K562 (cell line): Measurements from ENCODE around the gene NECAP2. TPM values are rescaled to one million over a fixed set of nuclear protein-coding genes. Genes with fewer than 3 reads are reported as not detected.

ENCODE experiments used
- ATAC-seq: fragments of 200-7000 bp; cut with Tn5 transposase; 3 replicates; pipeline ENCODE4 v1.9.1; 2020; ENCODE audit warnings: moderate library complexity
- BruUV-seq: library from RNA; stranded (reverse); fragments of 400-500 nt; replicated peaks from 2 replicates; lab custom pipeline; 2021; lab: Mats Ljungman, UMichigan
- CTCF ChIA-PET: fragments of 300-600 bp; formaldehyde crosslinking; extraction: SDS; loops from one replicate; lab custom pipeline; 2021; ENCODE audit warnings: low intra/inter-chr PET ratio; lab: Yijun Ruan, JAX
- POLR2A ChIA-PET: fragments of 300-600, 350-650 bp; sonication (Branson Sonifier 250); formaldehyde crosslinking; extraction: SDS; loops from one replicate; lab custom pipeline; 2021; ENCODE audit warnings: antibody characterized with exemption, inconsistent platforms; lab: Yijun Ruan, JAX
- DNase-seq, 4 experiments: peaks; one replicate each; pipeline versions ENCODE4 v3.0.0 to v3.0.0-alpha.2; 2011 to 2018; ENCODE audit warnings: low spot score in 3 of 4, mixed read lengths in 3 of 4; ENCODE audit errors: extremely low read depth in 1 of 4
- FAIRE-seq: peaks from 2 replicates; lab custom pipeline; 2011; peaks lifted over from hg19 to GRCh38; lab: Jason Lieb, UNC
- H2AFZ ChIP-seq: 2 replicates; pipeline ENCODE4 v1.6.0; 2011; ENCODE audit warnings: low read depth, low read length, control low read depth, inconsistent platforms
- H3K27ac ChIP-seq: fragments of 200-600 bp; 3 replicates; pipeline ENCODE4 v1.8.0; 2011; ENCODE audit warnings: low read depth, mild to moderate bottlenecking, control low read depth, inconsistent platforms, low read length, moderate library complexity, mixed read lengths; ENCODE audit errors: extremely low read depth
- H3K27me3 ChIP-seq, 2 experiments: fragments of 300-600 bp in 1 of 2; 2 replicates in 1 of 2; 3 replicates in 1 of 2; pipeline versions ENCODE4 v1.6.0 to v1.8.0; 2011; ENCODE audit warnings: inconsistent platforms in 2 of 2, low read length in 2 of 2, mild to moderate bottlenecking in 1 of 2, mixed read lengths in 1 of 2, moderate library complexity in 1 of 2; ENCODE audit not compliant: control insufficient read depth in 2 of 2, insufficient read depth in 2 of 2
- H3K36me3 ChIP-seq: fragments of 300-600 bp; 3 replicates; pipeline ENCODE4 v1.8.0; 2011; ENCODE audit warnings: mild to moderate bottlenecking, low read length, inconsistent platforms; ENCODE audit not compliant: control insufficient read depth, insufficient read depth
- H3K4me1 ChIP-seq, 2 experiments: fragments of 200-600 bp in 1 of 2; replicated peaks in 1 of 2; 2 replicates in 1 of 2; 3 replicates in 1 of 2; pipeline versions ENCODE4 v1.5.1 to v1.8.0; 2011; ENCODE audit warnings: inconsistent platforms in 2 of 2, low read length in 2 of 2, mild to moderate bottlenecking in 1 of 2, mixed read lengths in 1 of 2, moderate library complexity in 1 of 2; ENCODE audit not compliant: control insufficient read depth in 2 of 2, insufficient read depth in 2 of 2
- H3K4me2 ChIP-seq: 2 replicates; pipeline ENCODE4 v1.6.1; 2011; ENCODE audit warnings: low read length, control low read depth, inconsistent platforms, mixed read lengths; ENCODE audit not compliant: insufficient read depth
- H3K4me3 ChIP-seq: fragments of 200-600 bp; sonication (generic), shearing (Covaris generic); 2 replicates; pipeline ENCODE4 v1.5.1; 2016; ENCODE audit warnings: control low read depth, inconsistent platforms
- H3K79me2 ChIP-seq: fragments of 200-600 bp; 3 replicates; pipeline ENCODE4 v1.8.0; 2011; ENCODE audit warnings: low read length, inconsistent platforms; ENCODE audit not compliant: control insufficient read depth, insufficient read depth
- H3K9ac ChIP-seq, 2 experiments: 2 replicates each; pipeline versions ENCODE4 v1.6.0 to v1.6.1; 2011; ENCODE audit warnings: low read depth in 2 of 2, low read length in 2 of 2, control low read depth in 1 of 2, inconsistent platforms in 1 of 2, mild to moderate bottlenecking in 1 of 2, mixed read lengths in 1 of 2; ENCODE audit not compliant: insufficient read depth in 1 of 2
- H3K9me1 ChIP-seq: one replicate; pipeline ENCODE4 v1.6.0; 2011; ENCODE audit warnings: inconsistent platforms, mild to moderate bottlenecking, low read length, moderate library complexity; ENCODE audit not compliant: control insufficient read depth, insufficient read depth
- H3K9me3 ChIP-seq: replicated peaks from 2 replicates; pipeline ENCODE4 v1.5.1; 2011; ENCODE audit warnings: low read depth, low read length, inconsistent platforms; ENCODE audit not compliant: control insufficient read depth, insufficient read depth
- H4K20me1 ChIP-seq: replicated peaks from 2 replicates; pipeline ENCODE4 v1.6.1; 2011; ENCODE audit warnings: low read length, inconsistent platforms, mixed read lengths; ENCODE audit not compliant: control insufficient read depth, insufficient read depth
- AFF1 ChIP-seq, 2 experiments: fragments of 450-650 bp; IDR thresholded peaks; 2 replicates each; pipeline ENCODE4 v1.6.1; 2018; ENCODE audit warnings: mild to moderate bottlenecking in 2 of 2, low read depth in 1 of 2; ENCODE audit not compliant: partially characterized antibody in 2 of 2
- CHD1 ChIP-seq: fragments of 200-600 bp; sonication (generic); IDR thresholded peaks from one replicate; pipeline ENCODE4 v1.6.1; 2012; ENCODE audit warnings: mild to moderate bottlenecking, moderate library complexity, low read length, inconsistent platforms
- CREBBP ChIP-seq: IDR thresholded peaks from one replicate; pipeline ENCODE4 v1.6.1; 2012; ENCODE audit warnings: low read depth, mild to moderate bottlenecking, control low read depth, inconsistent platforms, low read length
- EP400 ChIP-seq: fragments of 450-650 bp; IDR thresholded peaks from 2 replicates; pipeline ENCODE4 v1.6.1; 2017; ENCODE audit warnings: antibody characterized with exemption, mild to moderate bottlenecking, moderate library complexity
- ETS1 ChIP-seq: conservative IDR thresholded peaks from 2 replicates; pipeline ENCODE4 v1.6.1; 2011; ENCODE audit warnings: low read depth, mild to moderate bottlenecking, low read length; ENCODE audit not compliant: control insufficient read depth
- KLF1 ChIP-seq: fragments of 450-650 bp; IDR thresholded peaks from 2 replicates; pipeline ENCODE4 v1.6.1; 2016; ENCODE audit warnings: missing genetic modification characterization, missing compliant biosample characterization
- MCM5 ChIP-seq: fragments of 450-650 bp; IDR thresholded peaks from 2 replicates; pipeline ENCODE4 v1.6.1; 2016; ENCODE audit warnings: low read depth
- MTA1 ChIP-seq: fragments of 450-650 bp; IDR thresholded peaks from 2 replicates; pipeline ENCODE4 v1.6.1; 2017; ENCODE audit warnings: borderline replicate concordance
- NCOA1 ChIP-seq: fragments of 450-650 bp; IDR thresholded peaks from 2 replicates; pipeline ENCODE4 v1.6.1; 2016; ENCODE audit warnings: low read depth
- NFE2L1 ChIP-seq: fragments of 450-650 bp; IDR thresholded peaks from 2 replicates; pipeline ENCODE4 v1.6.1; 2016; ENCODE audit warnings: missing genetic modification characterization, low read depth, mild to moderate bottlenecking, missing compliant biosample characterization, moderate library complexity, borderline replicate concordance
- NR1H2 ChIP-seq: sonication (generic); formaldehyde crosslinking; IDR thresholded peaks from 2 replicates; pipeline ENCODE4 v1.4.0; 2020; ENCODE audit warnings: mild to moderate bottlenecking, missing genetic modification reagents
- NRF1 ChIP-seq, 2 experiments: fragments of 450-650 bp; IDR thresholded peaks in 1 of 2; conservative IDR thresholded peaks in 1 of 2; 2 replicates each; pipeline ENCODE4 v1.6.1; 2014; ENCODE audit warnings: mild to moderate bottlenecking in 2 of 2
- RBBP5 ChIP-seq: fragments of 200-600 bp; sonication (generic); IDR thresholded peaks from 2 replicates; pipeline ENCODE4 v1.6.1; 2012; ENCODE audit warnings: borderline replicate concordance, mild to moderate bottlenecking, low read length, control low read depth, inconsistent platforms; ENCODE audit not compliant: insufficient read depth, poor library complexity, severe bottlenecking
- SP2 ChIP-seq: IDR thresholded peaks from 2 replicates; pipeline ENCODE4 v1.6.1; 2011; ENCODE audit warnings: mild to moderate bottlenecking, low read depth, low read length, moderate library complexity; ENCODE audit not compliant: poor library complexity, severe bottlenecking; ENCODE audit errors: extremely low read depth
- TCF3 ChIP-seq: sonication (generic); formaldehyde crosslinking; IDR thresholded peaks from 2 replicates; pipeline ENCODE4 v1.4.0; 2020; ENCODE audit warnings: mild to moderate bottlenecking, missing genetic modification reagents
- WGBS: fragments of 100-300 bp; shearing (Covaris generic); methylation state at CpG from one replicate; pipeline ENCODE4 v1.1.6; 2016; ENCODE audit warnings: low coverage, mixed read lengths; ENCODE audit not compliant: insufficient coverage; ENCODE audit errors: missing lambda C conversion rate; 5-methylcytosine and 5-hydroxymethylcytosine counted together
- in situ Hi-C: fragments of 300-500 bp; cut with MboI; formaldehyde crosslinking; loops from 4 replicates; pipeline ENCODE4 v1.15.0; 2018; ENCODE audit warnings: inconsistent platforms, mixed read lengths
- intact Hi-C: fragments of 100-400 bp; cut with micrococcal nuclease; formaldehyde crosslinking; loops from 2 replicates; pipeline ENCODE4 v1.14.2; 2022
- polyA plus RNA-seq, 8 experiments: library from polyadenylated mRNA; depleted of rRNA in 4 of 8; stranded (reverse) in 5 of 8; unstranded in 3 of 8; fragments of >200 nt; fragmentation: Nextera tagmentation in 2 of 8; fragmentation: Illumina TruSeq in 1 of 8; extraction: Ambion mirVana in 2 of 8; extraction: Trizol in 1 of 8; gene quantifications; 2 replicates each; pipeline versions ENCODE4 v1.2.1 to v1.2.3, GENCODE V29; 2011 to 2014; ENCODE audit warnings: inconsistent platforms in 1 of 8, missing spikeins in 1 of 8
- total RNA-seq, 7 experiments: library from RNA; depleted of rRNA in 6 of 7; stranded (reverse); fragments of >200 nt in 6 of 7; fragmentation: Illumina TruSeq in 2 of 7; extraction: Trizol in 2 of 7; gene quantifications; 2 replicates each; pipeline versions ENCODE4 v1.2.1 to v1.2.3, GENCODE V29; 2011 to 2021; ENCODE audit warnings: low replicate concordance in 1 of 7
- TF ChIP-seq, protein P1 (sequence below): sonication (generic); formaldehyde crosslinking; IDR thresholded peaks from 2 replicates; pipeline ENCODE4 v1.8.1; 2022; ENCODE audit warnings: missing genetic modification reagents

NECAP2 gene
- total and polyA plus RNA-seq, 9 of the 15 experiments (the other 6 are each of a cell fraction or from before 2014, with no cell fraction given) = 22.7 to 107 (median 79.2) TPM

- H3K79me2 ChIP-seq = peaks cover 51% of the 10 kb centered on the region
- H3K9me3 ChIP-seq = no peaks in the 10 kb centered on the region
- H3K4me2 ChIP-seq = peak overlapping the region; percentile 89
- peaks cover 3% of the 10 kb centered on the region for H3K9me1 ChIP-seq
- H3K27me3 ChIP-seq = no peaks in the 10 kb centered on the region
- under 1% methylated on average over 12 of the region's 12 CpGs for WGBS
- DNase-seq = peak in 1 of 4 experiments; percentile 46
- in situ Hi-C loops = loop anchor here (25.0 kb wide), 1 partner anchor 421 kb away; no protein-coding TSS in a partner anchor
- peaks cover 37 to 45% of the 10 kb centered on the region in 2 experiments for H3K4me1 ChIP-seq
- H3K36me3 ChIP-seq = peaks cover 43% of the 10 kb centered on the region
- peak overlapping the region; percentile 99 for H2AFZ ChIP-seq
- intact Hi-C loops = loop anchor here (2.0 to 5.0 kb wide), 3 partner anchors 56 to 511 kb away; partner anchors contain the start of gene NBPF1
- no TSS peak for BruUV-seq
- CTCF ChIA-PET = interaction anchor here (0.8 kb wide), 1 partner anchor 362 kb away, joined by 3 read pairs; no protein-coding TSS in a partner anchor
- peak overlapping the region; percentile 77 for H3K27ac ChIP-seq
- peak overlapping the region; percentile 92 to 98 for H3K9ac ChIP-seq
- POLR2A ChIA-PET = interaction anchor here (0.6 to 3.0 kb wide), 7 partner anchors 9 to 880 kb away, joined by 3 to 15 read pairs (median 5); no protein-coding TSS in a partner anchor
- H3K4me3 ChIP-seq = peak overlapping the region; percentile 95
- peak; percentile 22 for ATAC-seq
- FAIRE-seq = no peak
- no peaks in the 10 kb centered on the region; the same call in 1 of the 2 replicates for H4K20me1 ChIP-seq
- TF ChIP-seq EP400 (no peak), MTA1 (no peak), MCM5 (no peak), TCF3 (CRISPR knock-in tag) (0 out of 2 replicates have a peak, but pooled peaks have one; percentile 4), CHD1 (no peak), NR1H2 (0 out of 2 replicates have a peak, but pooled peaks have one; percentile 73), NRF1 (conservative IDR thresholded peaks at IDR 0.05 in 1 of 2, IDR thresholded peaks at IDR 0.05 in 1 of 2) (no peak), ETS1 (no peak), SP2 (no peak), CREBBP (no peak), NCOA1 (no peak), KLF1 (tag) (no peak), NFE2L1 (no peak), RBBP5 (no peak), AFF1 (IDR thresholded peaks at IDR 0.05; ENCODE audit: low read depth in 1 of 2, partially characterized antibody in 2 of 2) (no peak)
- TF ChIP-seq, protein P1, sequence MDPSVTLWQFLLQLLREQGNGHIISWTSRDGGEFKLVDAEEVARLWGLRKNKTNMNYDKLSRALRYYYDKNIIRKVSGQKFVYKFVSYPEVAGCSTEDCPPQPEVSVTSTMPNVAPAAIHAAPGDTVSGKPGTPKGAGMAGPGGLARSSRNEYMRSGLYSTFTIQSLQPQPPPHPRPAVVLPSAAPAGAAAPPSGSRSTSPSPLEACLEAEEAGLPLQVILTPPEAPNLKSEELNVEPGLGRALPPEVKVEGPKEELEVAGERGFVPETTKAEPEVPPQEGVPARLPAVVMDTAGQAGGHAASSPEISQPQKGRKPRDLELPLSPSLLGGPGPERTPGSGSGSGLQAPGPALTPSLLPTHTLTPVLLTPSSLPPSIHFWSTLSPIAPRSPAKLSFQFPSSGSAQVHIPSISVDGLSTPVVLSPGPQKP (CRISPR knock-in tag) = no peak
These were observed 750 bp downstream of the NECAP2 start for GRCh38 chr1:16441282-16441665.
